Measurements from ENCODE around the gene MYOZ1.
"Not testable (repeated sequence)": the region's sequence is repeated elsewhere in the genome, so short reads cannot be mapped to it uniquely, and the experiment has no call there.

The MYOZ1 gene

GRCh38 chr10:73641328-73642060 is at the start of gene MYOZ1:
Gene MYOZ1 (minus strand): TSS chr10:73641474. CDS start chr10:73640017, 1,457 bp downstream.
- H2AFZ ChIP-seq (ENCODE audit: low read depth, low read length, severe bottlenecking): no peak within 1 kb of the TSS
- H4K20me1 ChIP-seq (ENCODE audit: low read depth, low read length): no peaks in the 10 kb centered on the region
- no peaks in the 10 kb centered on the region for H3F3A ChIP-seq (ENCODE audit: insufficient read depth)
- no peak within 1 kb of the TSS for H3K4me2 ChIP-seq (ENCODE audit: low read depth, low read length, poor library complexity, severe bottlenecking)
- H3K9me3 ChIP-seq (ENCODE audit: insufficient read depth, low read length): no peaks in the 10 kb centered on the region
- H3K36me3 ChIP-seq (ENCODE audit: low read length): no peaks in the 10 kb centered on the region
- no peak within 1 kb of the TSS for H3K27ac ChIP-seq (ENCODE audit: low read depth, low read length)
- no peaks in the 10 kb centered on the region for H3K27me3 ChIP-seq (ENCODE audit: low read length)
- TF ChIP-seq CTCF (IDR thresholded peaks at IDR 0.05; ENCODE audit: insufficient read depth, low read length, poor library complexity, severe bottlenecking): no peak
- no peak for TF ChIP-seq EZH2phosphoT487 (conservative IDR thresholded peaks at IDR 0.05; ENCODE audit: low read length)
- H3K79me2 ChIP-seq (ENCODE audit: insufficient read depth, low read length): no peaks in the 10 kb centered on the region
- H3K4me3 ChIP-seq (ENCODE audit: insufficient read depth, low read length, poor library complexity, severe bottlenecking): no peak within 1 kb of the TSS
- no peak within 1 kb of the TSS for H3K9ac ChIP-seq (ENCODE audit: low read length)
- H3K9me2 ChIP-seq (replicated peaks; ENCODE audit: insufficient read depth, low read length): no peaks in the 10 kb centered on the region

- H3K9me2 ChIP-seq (replicated peaks; ENCODE audit: insufficient read depth, low read length); H3K79me2 ChIP-seq (ENCODE audit: insufficient read depth, low read length); H3K27ac ChIP-seq (ENCODE audit: low read depth, low read length); H3K4me2 ChIP-seq (ENCODE audit: low read depth, low read length, poor library complexity, severe bottlenecking); H3K36me3 ChIP-seq (ENCODE audit: low read length); H4K20me1 ChIP-seq (ENCODE audit: low read depth, low read length); H3K9me3 ChIP-seq (ENCODE audit: insufficient read depth, low read length); H3F3A ChIP-seq (ENCODE audit: insufficient read depth); H3K27me3 ChIP-seq (ENCODE audit: low read length); H2AFZ ChIP-seq (ENCODE audit: low read depth, low read length, severe bottlenecking); H3K4me3 ChIP-seq (ENCODE audit: insufficient read depth, low read length, poor library complexity, severe bottlenecking); H3K9ac ChIP-seq (ENCODE audit: low read length): not testable (repeated sequence)
These were observed 49.5 kb upstream of the MYOZ1 start for GRCh38 chr10:73690755-73691154.

- H3K27me3 ChIP-seq (ENCODE audit: low read length); H3K36me3 ChIP-seq (ENCODE audit: low read length); H3K4me3 ChIP-seq (ENCODE audit: insufficient read depth, low read length, poor library complexity, severe bottlenecking); H2AFZ ChIP-seq (ENCODE audit: low read depth, low read length, severe bottlenecking); H3K79me2 ChIP-seq (ENCODE audit: insufficient read depth, low read length); H3K9me3 ChIP-seq (ENCODE audit: insufficient read depth, low read length); H3K27ac ChIP-seq (ENCODE audit: low read depth, low read length); H3K9ac ChIP-seq (ENCODE audit: low read length); H4K20me1 ChIP-seq (ENCODE audit: low read depth, low read length); H3F3A ChIP-seq (ENCODE audit: insufficient read depth); H3K4me2 ChIP-seq (ENCODE audit: low read depth, low read length, poor library complexity, severe bottlenecking); H3K9me2 ChIP-seq (replicated peaks; ENCODE audit: insufficient read depth, low read length): not testable (repeated sequence)
These were observed 48.3 kb upstream of the MYOZ1 start for GRCh38 chr10:73689596-73689995.

GRCh38 chr10:73687641-73688040 is 46.4 kb upstream of the MYOZ1 start:
- H3K9me2 ChIP-seq (replicated peaks; ENCODE audit: insufficient read depth, low read length); H3K27ac ChIP-seq (ENCODE audit: low read depth, low read length); H3K79me2 ChIP-seq (ENCODE audit: insufficient read depth, low read length); H2AFZ ChIP-seq (ENCODE audit: low read depth, low read length, severe bottlenecking); H3K4me3 ChIP-seq (ENCODE audit: insufficient read depth, low read length, poor library complexity, severe bottlenecking); H3K4me2 ChIP-seq (ENCODE audit: low read depth, low read length, poor library complexity, severe bottlenecking); H3K27me3 ChIP-seq (ENCODE audit: low read length); H3F3A ChIP-seq (ENCODE audit: insufficient read depth); H3K9me3 ChIP-seq (ENCODE audit: insufficient read depth, low read length); H3K36me3 ChIP-seq (ENCODE audit: low read length); H3K9ac ChIP-seq (ENCODE audit: low read length); H4K20me1 ChIP-seq (ENCODE audit: low read depth, low read length): not testable (repeated sequence)

- not testable (repeated sequence) for H3K36me3 ChIP-seq (ENCODE audit: low read length); H3F3A ChIP-seq (ENCODE audit: insufficient read depth); H3K79me2 ChIP-seq (ENCODE audit: insufficient read depth, low read length); H3K4me3 ChIP-seq (ENCODE audit: insufficient read depth, low read length, poor library complexity, severe bottlenecking); H3K4me2 ChIP-seq (ENCODE audit: low read depth, low read length, poor library complexity, severe bottlenecking); H3K27me3 ChIP-seq (ENCODE audit: low read length); H3K27ac ChIP-seq (ENCODE audit: low read depth, low read length); H3K9me3 ChIP-seq (ENCODE audit: insufficient read depth, low read length); H4K20me1 ChIP-seq (ENCODE audit: low read depth, low read length); H3K9ac ChIP-seq (ENCODE audit: low read length); H2AFZ ChIP-seq (ENCODE audit: low read depth, low read length, severe bottlenecking); H3K9me2 ChIP-seq (replicated peaks; ENCODE audit: insufficient read depth, low read length)
These were observed 33.3 kb upstream of the MYOZ1 start for GRCh38 chr10:73674546-73674945.

GRCh38 chr10:73668378-73668777 is 27.1 kb upstream of the MYOZ1 start:
- not testable (repeated sequence) for H3K36me3 ChIP-seq (ENCODE audit: low read length); H4K20me1 ChIP-seq (ENCODE audit: low read depth, low read length); H3K9me2 ChIP-seq (replicated peaks; ENCODE audit: insufficient read depth, low read length); H3K27me3 ChIP-seq (ENCODE audit: low read length); H3F3A ChIP-seq (ENCODE audit: insufficient read depth); H3K27ac ChIP-seq (ENCODE audit: low read depth, low read length); H3K4me2 ChIP-seq (ENCODE audit: low read depth, low read length, poor library complexity, severe bottlenecking); H2AFZ ChIP-seq (ENCODE audit: low read depth, low read length, severe bottlenecking); H3K9ac ChIP-seq (ENCODE audit: low read length); H3K4me3 ChIP-seq (ENCODE audit: insufficient read depth, low read length, poor library complexity, severe bottlenecking); H3K9me3 ChIP-seq (ENCODE audit: insufficient read depth, low read length); H3K79me2 ChIP-seq (ENCODE audit: insufficient read depth, low read length)

GRCh38 chr10:73666153-73666809 is 25.0 kb upstream of the MYOZ1 start:
- H3K36me3 ChIP-seq (ENCODE audit: low read length): not testable (repeated sequence)

More at GRCh38 chr10:73666153-73666809, 25.0 kb upstream of the MYOZ1 start:
- not testable (repeated sequence) for H3K4me2 ChIP-seq (ENCODE audit: low read depth, low read length, poor library complexity, severe bottlenecking); H3F3A ChIP-seq (ENCODE audit: insufficient read depth); H3K4me3 ChIP-seq (ENCODE audit: insufficient read depth, low read length, poor library complexity, severe bottlenecking); H2AFZ ChIP-seq (ENCODE audit: low read depth, low read length, severe bottlenecking); H3K9me2 ChIP-seq (replicated peaks; ENCODE audit: insufficient read depth, low read length); H3K79me2 ChIP-seq (ENCODE audit: insufficient read depth, low read length); H3K27ac ChIP-seq (ENCODE audit: low read depth, low read length); H3K9me3 ChIP-seq (ENCODE audit: insufficient read depth, low read length); H3K9ac ChIP-seq (ENCODE audit: low read length); H3K27me3 ChIP-seq (ENCODE audit: low read length); H4K20me1 ChIP-seq (ENCODE audit: low read depth, low read length)

Measured in SU-DHL-6 (cell line).